ENCODE results near the gene ABTB2.
"Not testable (repeated sequence)": the region's sequence is repeated elsewhere in the genome, so short reads cannot be mapped to it uniquely, and the experiment has no call there.

Gene ABTB2

GRCh38 chr11:34250211-34250610 is 107.6 kb downstream of the ABTB2 start:
- Mint-ChIP-seq H3K36me3 (no peaks in the 10 kb centered on the region), H3K4me1 (peaks cover 54% of the 10 kb centered on the region), H3K4me3 (no peak overlapping the region), H3K27ac (no peak overlapping the region), H3K27me3 (no peaks in the 10 kb centered on the region), H3K9me3 (no peaks in the 10 kb centered on the region)
- ATAC-seq = no peak

GRCh38 chr11:34249439-34249838 is 108.4 kb downstream of the ABTB2 start:
- Mint-ChIP-seq H3K27ac (no peak overlapping the region), H3K36me3 (no peaks in the 10 kb centered on the region), H3K9me3 (no peaks in the 10 kb centered on the region), H3K4me3 (no peak overlapping the region), H3K27me3 (no peaks in the 10 kb centered on the region), H3K4me1 (peaks cover 62% of the 10 kb centered on the region)
- ATAC-seq = no peak

GRCh38 chr11:34246511-34246910 is 111.3 kb downstream of the ABTB2 start:
- H3K36me3 Mint-ChIP-seq, H3K9me3 Mint-ChIP-seq, H3K4me3 Mint-ChIP-seq, ATAC-seq, H3K27ac Mint-ChIP-seq, H3K27me3 Mint-ChIP-seq: not testable (repeated sequence)
- peaks cover 73% of the 10 kb centered on the region for H3K4me1 Mint-ChIP-seq

GRCh38 chr11:34245041-34245440 is 112.8 kb downstream of the ABTB2 start:
- Mint-ChIP-seq H3K9me3 (no peaks in the 10 kb centered on the region), H3K4me1 (peaks cover 74% of the 10 kb centered on the region)
- ATAC-seq = no peak

GRCh38 chr11:34243600-34244464 is 114.0 kb downstream of the ABTB2 start:
- H3K4me3 Mint-ChIP-seq = peak overlapping the region; percentile 23
- H3K4me1 Mint-ChIP-seq = peaks cover 80% of the 10 kb centered on the region
- H3K9me3 Mint-ChIP-seq = no peaks in the 10 kb centered on the region
- no peaks in the 10 kb centered on the region for H3K27me3 Mint-ChIP-seq
- H3K36me3 Mint-ChIP-seq = no peaks in the 10 kb centered on the region
- peak; percentile 84 for ATAC-seq
- peak overlapping the region; percentile 87 for H3K27ac Mint-ChIP-seq

More at GRCh38 chr11:34245041-34245440, 112.8 kb downstream of the ABTB2 start:
- peak overlapping the region; percentile 87 for H3K27ac Mint-ChIP-seq
- H3K4me3 Mint-ChIP-seq = no peak overlapping the region
- H3K27me3 Mint-ChIP-seq = no peaks in the 10 kb centered on the region
- H3K36me3 Mint-ChIP-seq = no peaks in the 10 kb centered on the region

GRCh38 chr11:34242037-34242625 is 115.7 kb downstream of the ABTB2 start:
- Mint-ChIP-seq H3K4me1 (peaks cover 81% of the 10 kb centered on the region), H3K27ac (peak overlapping the region; percentile 87), H3K27me3 (no peaks in the 10 kb centered on the region), H3K9me3 (no peaks in the 10 kb centered on the region), H3K36me3 (no peaks in the 10 kb centered on the region), H3K4me3 (peak overlapping the region; percentile 35)
- peak; percentile 69 for ATAC-seq

GRCh38 chr11:34240150-34240494 is 117.7 kb downstream of the ABTB2 start:
- peaks cover 81% of the 10 kb centered on the region for H3K4me1 Mint-ChIP-seq
- no peak for ATAC-seq
- H3K4me3 Mint-ChIP-seq = peak overlapping the region; percentile 24
- peak overlapping the region; percentile 87 for H3K27ac Mint-ChIP-seq
- H3K27me3 Mint-ChIP-seq = no peaks in the 10 kb centered on the region
- no peaks in the 10 kb centered on the region for H3K9me3 Mint-ChIP-seq
- peaks cover 5% of the 10 kb centered on the region for H3K36me3 Mint-ChIP-seq

- Mint-ChIP-seq H3K4me1 (peaks cover 79% of the 10 kb centered on the region), H3K4me3 (peak overlapping the region; percentile 24), H3K9me3 (no peaks in the 10 kb centered on the region), H3K36me3 (peaks cover 5% of the 10 kb centered on the region), H3K27ac (peak overlapping the region; percentile 87), H3K27me3 (no peaks in the 10 kb centered on the region)
- peak; percentile 60 for ATAC-seq
Observed at GRCh38 chr11:34239465-34240149, 118.2 kb downstream of the ABTB2 start.

GRCh38 chr11:34238966-34239365 is 118.8 kb downstream of the ABTB2 start:
- H3K9me3 Mint-ChIP-seq = no peaks in the 10 kb centered on the region
- peaks cover 76% of the 10 kb centered on the region for H3K4me1 Mint-ChIP-seq
- peak overlapping the region; percentile 87 for H3K27ac Mint-ChIP-seq
- ATAC-seq = no peak
- no peaks in the 10 kb centered on the region for H3K27me3 Mint-ChIP-seq
- H3K4me3 Mint-ChIP-seq = no peak overlapping the region
- peaks cover 5% of the 10 kb centered on the region for H3K36me3 Mint-ChIP-seq

- ATAC-seq = no peak
- peak overlapping the region; percentile 87 for H3K27ac Mint-ChIP-seq
Observed at GRCh38 chr11:34238533-34238932, 119.3 kb downstream of the ABTB2 start.

GRCh38 chr11:34236572-34236971 is 121.2 kb downstream of the ABTB2 start:
- H3K36me3 Mint-ChIP-seq = peaks cover 5% of the 10 kb centered on the region
- H3K9me3 Mint-ChIP-seq = no peaks in the 10 kb centered on the region
- no peak overlapping the region for H3K27ac Mint-ChIP-seq
- no peaks in the 10 kb centered on the region for H3K27me3 Mint-ChIP-seq
- no peak for ATAC-seq
- H3K4me1 Mint-ChIP-seq = peaks cover 68% of the 10 kb centered on the region
- no peak overlapping the region for H3K4me3 Mint-ChIP-seq

More at GRCh38 chr11:34238533-34238932, 119.3 kb downstream of the ABTB2 start:
- Mint-ChIP-seq H3K36me3 (peaks cover 5% of the 10 kb centered on the region), H3K4me1 (peaks cover 76% of the 10 kb centered on the region), H3K27me3 (no peaks in the 10 kb centered on the region), H3K9me3 (no peaks in the 10 kb centered on the region), H3K4me3 (no peak overlapping the region)

GRCh38 chr11:34235591-34236071 is 122.2 kb downstream of the ABTB2 start:
- Mint-ChIP-seq H3K4me1 (peaks cover 68% of the 10 kb centered on the region), H3K27ac (peak overlapping the region; percentile 95), H3K4me3 (no peak overlapping the region), H3K36me3 (peaks cover 5% of the 10 kb centered on the region), H3K9me3 (no peaks in the 10 kb centered on the region), H3K27me3 (no peaks in the 10 kb centered on the region)
- no peak for ATAC-seq

- ATAC-seq = no peak
- Mint-ChIP-seq H3K36me3 (peaks cover 5% of the 10 kb centered on the region), H3K4me3 (no peak overlapping the region), H3K4me1 (peaks cover 69% of the 10 kb centered on the region), H3K27me3 (no peaks in the 10 kb centered on the region), H3K27ac (peak overlapping the region; percentile 95), H3K9me3 (no peaks in the 10 kb centered on the region)
Observed at GRCh38 chr11:34235189-34235588, 122.6 kb downstream of the ABTB2 start.

GRCh38 chr11:34234086-34234740 is 123.6 kb downstream of the ABTB2 start:
- H3K27me3 Mint-ChIP-seq = no peaks in the 10 kb centered on the region
- H3K4me3 Mint-ChIP-seq = peak overlapping the region; percentile 59
- peak; percentile 92 for ATAC-seq
- peaks cover 64% of the 10 kb centered on the region for H3K4me1 Mint-ChIP-seq
- H3K36me3 Mint-ChIP-seq = peaks cover 5% of the 10 kb centered on the region
- no peaks in the 10 kb centered on the region for H3K9me3 Mint-ChIP-seq
- H3K27ac Mint-ChIP-seq = peak overlapping the region; percentile 95

GRCh38 chr11:34233215-34233614 is 124.6 kb downstream of the ABTB2 start:
- ATAC-seq = no peak
- H3K36me3 Mint-ChIP-seq = peaks cover 5% of the 10 kb centered on the region
- no peaks in the 10 kb centered on the region for H3K27me3 Mint-ChIP-seq
- H3K4me3 Mint-ChIP-seq = no peak overlapping the region
- H3K9me3 Mint-ChIP-seq = no peaks in the 10 kb centered on the region
- H3K4me1 Mint-ChIP-seq = peaks cover 57% of the 10 kb centered on the region
- peak overlapping the region; percentile 95 for H3K27ac Mint-ChIP-seq
